A204.1 (cell line): Measurements from ENCODE around the gene PLEKHM1.

Experiments used
- FAIRE-seq: peaks from 2 replicates; lab custom pipeline; 2012; peaks lifted over from hg19 to GRCh38; lab: Jason Lieb, UNC

Gene PLEKHM1

DNA sequence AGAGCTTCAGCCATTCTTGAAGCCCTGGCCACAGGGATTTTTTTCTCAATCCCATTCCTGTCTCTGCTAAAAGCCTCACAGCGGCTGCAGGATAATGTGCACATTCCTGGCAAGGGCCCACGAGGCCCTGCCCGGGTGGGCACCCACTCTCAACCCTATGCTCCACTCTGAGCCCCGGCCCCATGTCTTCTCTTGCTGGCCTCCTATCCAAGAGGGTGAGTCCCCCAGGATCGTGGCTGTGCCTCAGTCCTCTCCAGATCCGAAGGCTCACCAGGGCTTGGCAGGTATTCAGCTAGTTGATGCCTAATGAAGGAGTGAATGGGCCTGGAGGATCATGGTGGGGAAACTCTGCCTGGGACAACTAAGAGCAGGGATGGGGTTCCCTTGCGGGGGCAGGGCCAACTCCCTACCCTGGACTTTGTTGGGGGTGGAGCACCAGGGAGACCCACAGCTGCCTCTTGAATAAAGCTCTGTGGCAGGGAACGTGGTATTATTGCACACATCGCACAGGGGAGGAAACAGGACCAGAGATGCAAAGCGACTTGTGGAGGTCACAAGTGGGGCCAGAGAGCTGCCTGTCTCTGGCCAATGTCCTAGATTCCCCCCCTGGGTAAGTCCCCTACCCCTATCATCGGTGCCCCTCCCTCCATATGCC lies 63.2 kb downstream of the PLEKHM1 start:
- FAIRE-seq = no peak

DNA sequence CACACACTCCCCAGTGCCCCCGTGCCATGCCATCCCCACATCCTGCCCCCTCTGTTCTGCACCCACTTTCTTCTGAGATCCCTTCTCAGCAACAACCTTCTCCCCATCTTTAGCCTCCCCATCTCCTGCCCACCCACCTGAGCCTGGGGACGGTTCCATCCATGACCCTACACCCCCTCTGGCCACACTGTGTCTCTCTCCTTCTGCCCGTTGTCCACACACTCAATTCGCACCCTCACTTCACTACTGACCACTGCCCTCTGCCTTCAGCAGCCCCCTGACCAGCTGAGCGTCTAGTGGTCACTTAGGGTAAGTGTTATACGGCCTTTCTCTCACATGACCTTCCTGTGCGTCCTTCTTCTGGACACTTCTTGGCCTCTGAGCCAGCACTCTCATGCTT lies 64.0 kb downstream of the PLEKHM1 start:
- FAIRE-seq = no peak

DNA sequence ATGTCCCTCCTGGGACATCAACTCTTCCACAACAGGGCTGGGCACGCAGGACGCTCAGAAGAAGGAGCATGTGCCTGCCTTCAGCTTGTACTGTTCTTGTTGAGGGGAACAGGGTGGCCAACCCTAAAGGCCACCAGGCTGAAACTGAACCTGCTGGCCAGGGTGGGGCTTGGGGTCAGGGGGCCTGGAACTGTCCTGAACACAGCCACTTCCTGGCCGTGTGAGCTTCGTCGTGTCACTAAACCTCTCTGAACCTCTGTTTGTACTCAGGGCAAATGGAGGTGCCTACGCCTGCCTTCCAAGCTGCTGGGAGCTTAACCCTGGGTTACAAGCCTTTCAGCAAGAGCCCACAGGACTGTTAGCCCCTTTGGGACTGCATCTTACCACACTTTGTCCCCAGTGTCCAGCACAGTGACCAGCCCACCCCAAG lies 64.5 kb downstream of the PLEKHM1 start:
- no peak for FAIRE-seq

DNA sequence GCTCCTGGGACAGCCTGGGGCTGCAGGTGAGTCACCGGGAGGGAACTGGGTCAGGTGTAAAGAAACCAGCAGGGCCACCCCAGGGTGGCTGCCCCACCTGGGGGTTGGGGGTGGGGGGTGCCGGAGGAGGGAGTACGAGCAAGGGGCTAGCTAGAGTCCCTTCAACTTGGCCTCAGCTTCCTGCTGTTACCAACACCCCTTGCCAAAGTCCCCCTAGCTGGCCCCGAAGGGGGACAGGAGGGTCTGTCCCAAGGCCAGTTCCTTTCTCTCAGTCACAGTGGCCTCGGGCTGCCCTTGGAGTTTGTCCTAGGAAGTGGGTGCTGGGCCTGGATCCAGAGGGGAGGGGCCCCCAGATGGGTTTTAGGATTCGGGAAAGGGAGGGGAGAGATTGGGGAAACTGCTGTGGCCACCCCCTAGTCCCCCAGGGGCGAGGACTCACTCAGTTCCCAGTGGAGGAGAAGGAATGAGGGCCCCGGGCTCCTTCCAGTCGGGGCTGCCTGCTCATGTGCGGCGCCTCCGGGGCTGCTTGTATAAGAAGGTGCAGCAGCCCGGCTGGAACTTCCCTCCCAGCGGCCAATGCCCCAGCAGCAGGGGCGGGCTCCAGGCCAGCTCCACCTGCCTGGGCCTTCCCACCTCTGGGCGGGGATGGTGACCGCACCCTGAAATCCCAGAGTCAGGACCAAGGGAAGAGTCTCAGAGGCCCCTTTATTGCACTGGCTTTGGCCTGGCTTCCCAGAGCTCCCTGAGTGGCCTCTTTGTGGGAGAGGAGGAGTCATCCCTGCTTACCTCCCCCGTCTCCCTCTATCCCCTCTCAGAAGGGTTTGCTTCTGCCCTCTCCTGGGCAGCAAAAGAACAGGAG lies 65.2 kb downstream of the PLEKHM1 start:
- peak; percentile 72 for FAIRE-seq

DNA sequence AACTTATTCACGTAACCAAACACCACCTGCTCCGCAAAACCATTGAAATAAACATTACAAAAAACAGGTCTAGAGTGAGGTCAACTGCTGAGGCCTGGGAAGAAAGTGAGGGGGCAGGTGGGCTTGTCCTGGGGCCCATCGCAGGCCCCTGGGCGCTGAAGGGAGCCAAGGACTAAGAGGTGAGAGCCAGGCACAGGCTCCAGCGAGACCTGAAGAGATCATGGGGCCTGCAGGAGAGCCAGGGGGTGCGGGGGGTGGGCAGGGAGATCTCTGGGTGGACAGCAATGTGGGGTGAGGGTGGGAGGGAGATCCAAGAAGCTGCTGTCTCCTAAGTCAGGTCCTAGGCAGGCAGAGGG lies 65.8 kb downstream of the PLEKHM1 start:
- FAIRE-seq = no peak

DNA sequence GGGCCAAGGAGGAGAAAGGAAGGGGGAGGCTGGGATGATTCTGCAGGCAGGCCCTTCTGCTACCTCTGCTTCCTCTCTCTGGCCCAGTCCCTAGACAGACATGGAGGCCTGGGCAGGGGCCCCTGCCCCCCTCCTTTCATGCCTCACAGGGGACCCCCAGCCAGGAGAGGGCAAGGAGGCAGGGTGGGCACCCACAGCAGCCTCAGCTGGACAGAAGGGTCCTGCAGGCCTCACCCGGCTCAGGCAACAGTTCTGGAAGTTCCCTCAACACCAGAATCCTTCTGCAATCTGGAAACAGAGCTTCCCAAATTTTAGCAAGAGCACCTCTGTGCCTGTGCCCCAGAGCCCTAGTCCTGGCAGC lies 66.6 kb downstream of the PLEKHM1 start:
- FAIRE-seq = no peak

DNA sequence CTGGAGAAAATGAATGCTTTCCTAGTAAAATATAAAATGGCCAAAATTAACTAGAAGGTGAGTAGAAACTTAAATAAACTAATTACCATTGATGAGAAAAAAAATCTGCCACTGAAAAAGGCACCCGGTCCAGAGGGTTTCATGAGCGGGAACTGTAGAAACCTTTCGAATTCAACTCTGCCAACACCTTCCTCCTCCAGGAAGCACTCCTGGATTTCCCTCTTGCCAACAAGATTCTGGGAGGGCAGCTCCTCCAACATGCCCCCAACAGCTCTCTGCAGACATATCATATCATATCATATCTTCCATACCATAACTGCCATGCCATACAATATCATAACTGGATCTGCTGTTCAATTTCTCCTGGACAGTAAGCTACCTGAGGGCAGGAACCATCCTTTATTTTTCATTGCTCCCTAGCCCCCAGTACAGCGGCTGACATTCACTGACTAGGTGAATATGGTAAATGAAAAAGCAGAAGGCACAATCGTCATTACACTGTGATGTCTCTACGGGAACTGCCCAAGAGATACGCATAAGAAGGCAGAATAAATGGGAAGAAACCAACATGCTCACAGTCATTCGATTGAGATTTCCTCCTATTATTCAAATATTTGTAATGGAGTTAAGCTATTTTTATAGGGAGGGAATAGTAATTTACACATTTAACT lies 67.1 kb downstream of the PLEKHM1 start:
- FAIRE-seq = no peak

DNA sequence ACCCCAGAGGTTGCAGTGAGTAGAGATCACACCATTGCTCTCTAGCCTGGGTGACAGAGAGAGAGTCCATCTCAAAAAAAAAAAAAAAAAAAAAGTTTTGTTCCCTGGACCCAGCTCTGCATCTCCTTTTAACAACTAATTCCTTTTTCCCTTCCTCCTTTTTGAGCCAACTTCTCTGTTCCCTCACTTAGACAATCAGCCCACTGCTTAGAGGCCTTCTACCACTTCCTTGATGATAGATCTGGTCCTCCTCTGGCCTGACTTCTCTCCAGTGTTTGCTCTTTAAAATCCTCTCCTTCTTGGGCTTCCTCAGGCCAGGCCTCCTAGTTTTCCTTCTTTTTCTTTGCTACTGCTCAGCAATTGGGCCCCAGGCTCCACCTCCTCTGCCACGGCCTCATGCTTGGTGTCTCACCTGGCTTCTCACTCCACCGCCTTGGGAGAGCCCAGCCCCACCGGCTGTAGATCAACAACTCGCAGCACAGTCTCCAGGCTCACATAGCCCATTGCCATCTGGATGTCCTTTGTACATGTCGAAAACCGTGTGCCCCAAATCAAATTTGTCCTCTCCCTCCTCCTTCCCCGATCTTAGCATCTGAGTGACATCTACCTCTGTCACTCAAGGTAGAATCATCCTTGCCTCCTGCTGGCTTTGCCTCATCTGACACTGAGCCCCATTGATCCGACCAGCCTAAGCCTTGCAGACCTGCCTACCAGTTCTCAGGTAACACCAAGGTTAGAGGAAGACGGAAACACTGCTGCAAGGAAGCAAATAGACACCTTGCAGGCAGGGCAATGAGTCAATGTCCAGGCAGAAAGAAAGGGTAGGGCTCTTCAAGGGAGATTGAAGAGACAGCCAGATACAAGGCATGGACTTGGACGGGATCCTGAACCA lies 75.3 kb downstream of the PLEKHM1 start:
- FAIRE-seq = no peak

DNA sequence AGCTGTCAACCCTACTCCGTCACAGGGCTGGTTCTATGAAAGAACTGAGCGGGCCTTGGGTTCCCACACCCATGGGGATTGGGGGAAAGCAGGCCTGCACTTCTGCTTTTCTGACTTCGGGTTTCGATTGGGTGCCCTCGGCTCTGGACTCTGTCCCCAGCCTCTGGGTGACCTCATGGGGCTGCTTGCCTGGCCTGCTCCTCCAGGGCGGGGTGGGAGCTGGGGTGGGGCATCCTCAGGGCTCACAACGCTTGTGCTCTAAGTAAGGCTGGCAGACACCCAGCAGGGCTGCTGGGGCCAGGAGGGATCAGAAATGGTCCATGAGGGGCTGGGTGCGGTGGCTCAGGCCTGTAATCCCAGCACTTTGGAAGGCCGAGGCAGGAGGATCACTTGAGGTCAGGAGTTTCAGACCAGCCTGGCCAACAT lies 77.0 kb downstream of the PLEKHM1 start:
- no peak for FAIRE-seq

DNA sequence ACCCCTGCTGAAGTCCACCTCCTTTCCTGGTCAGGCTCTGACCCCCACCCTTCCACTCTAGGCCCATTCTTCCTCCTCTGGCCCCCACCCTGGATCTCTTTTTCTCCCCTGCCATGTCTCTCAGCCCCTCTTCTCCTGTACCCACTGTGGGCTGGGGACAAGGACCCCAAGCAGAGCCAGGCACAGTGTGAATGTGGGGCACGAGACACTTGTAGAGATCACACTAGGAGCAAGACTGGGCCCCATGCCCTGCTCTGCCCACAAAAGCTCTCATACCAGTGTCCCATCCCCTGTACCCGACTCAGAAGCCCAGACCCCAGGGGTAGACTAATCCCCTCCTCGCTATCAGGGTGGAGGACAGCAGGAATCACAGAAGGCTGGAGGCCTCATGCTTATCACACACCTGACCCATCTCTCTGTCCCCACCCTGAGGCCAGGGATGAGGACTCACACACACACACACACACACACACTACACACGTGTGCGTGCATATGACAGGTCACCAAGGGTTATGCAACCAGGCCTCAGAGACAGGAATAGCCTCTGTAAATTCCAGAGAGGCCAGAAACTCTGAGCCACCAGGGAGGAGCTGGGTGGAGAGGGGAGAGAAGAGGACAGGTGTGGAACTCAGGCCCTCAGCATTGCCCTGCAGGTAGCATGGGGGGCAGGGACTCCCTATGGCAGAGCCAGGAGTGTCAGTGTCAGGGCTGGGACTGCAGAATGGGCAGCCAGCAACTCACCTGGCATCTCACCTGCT lies 79.0 kb downstream of the PLEKHM1 start:
- FAIRE-seq = no peak

DNA sequence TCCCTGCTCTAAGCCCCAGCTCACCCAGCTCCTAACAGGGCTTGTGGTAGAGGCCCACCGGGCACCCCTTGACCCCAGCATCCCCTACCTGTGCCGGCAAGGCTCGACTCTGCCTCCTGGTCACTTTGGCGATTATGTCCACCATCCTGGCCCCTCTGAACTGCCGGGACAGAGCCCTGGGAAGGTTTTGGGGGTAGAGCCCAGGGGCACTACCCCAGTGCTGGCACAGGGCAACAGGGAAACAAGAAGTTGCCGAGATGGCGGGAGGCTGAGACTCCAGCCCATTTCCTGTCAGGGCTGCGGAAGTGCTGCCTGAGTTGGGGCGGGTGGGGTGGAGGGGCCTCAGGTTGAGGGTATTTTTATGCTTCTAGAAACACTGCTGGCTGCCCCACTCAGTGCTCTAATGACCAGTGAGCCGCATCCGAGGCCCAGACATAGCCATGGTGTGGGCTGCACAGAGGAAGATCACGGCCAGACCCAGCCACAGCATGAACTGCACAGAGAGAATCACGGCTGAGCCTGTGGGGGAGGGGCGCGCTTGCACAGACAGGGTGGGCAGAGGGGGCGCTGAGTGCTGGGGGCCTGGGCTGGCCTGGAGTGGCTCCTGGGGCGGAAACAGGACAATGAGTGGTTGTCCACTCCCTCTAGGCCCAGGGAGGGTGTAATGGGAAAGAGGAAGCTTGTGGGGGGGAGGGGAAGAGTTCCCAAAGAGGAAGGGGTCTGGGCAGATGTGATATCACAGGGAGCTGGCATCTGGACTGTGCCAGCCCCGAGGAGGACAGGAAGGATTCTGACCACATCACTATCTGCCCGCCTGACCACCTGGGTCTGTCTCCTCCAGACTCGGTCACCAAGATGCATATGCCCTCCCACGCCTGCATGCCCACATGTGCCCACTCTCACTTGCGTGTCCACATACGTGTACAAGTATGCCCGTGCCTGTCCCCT lies 80.1 kb downstream of the PLEKHM1 start:
- FAIRE-seq = no peak

DNA sequence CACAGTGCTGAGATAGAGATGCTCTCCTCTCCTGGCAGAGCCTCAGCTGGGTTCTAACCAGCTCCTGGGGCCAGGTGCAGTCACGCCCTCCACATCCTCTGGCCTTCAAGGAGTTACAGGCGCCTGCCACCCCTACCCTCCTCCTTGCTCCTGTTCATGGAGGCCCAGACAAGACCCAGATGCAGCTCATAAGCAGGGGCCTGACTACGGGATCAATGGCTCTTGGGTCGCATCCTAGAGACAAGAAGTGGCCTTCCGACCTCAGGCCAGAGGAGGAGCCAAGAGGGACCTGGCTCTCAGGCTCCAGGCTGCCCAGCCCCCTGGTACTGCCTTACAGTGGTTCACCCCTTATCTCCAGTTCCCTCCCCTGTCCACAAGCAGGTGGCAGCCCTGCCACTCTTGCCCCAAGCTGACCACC lies 80.9 kb downstream of the PLEKHM1 start:
- no peak for FAIRE-seq

DNA sequence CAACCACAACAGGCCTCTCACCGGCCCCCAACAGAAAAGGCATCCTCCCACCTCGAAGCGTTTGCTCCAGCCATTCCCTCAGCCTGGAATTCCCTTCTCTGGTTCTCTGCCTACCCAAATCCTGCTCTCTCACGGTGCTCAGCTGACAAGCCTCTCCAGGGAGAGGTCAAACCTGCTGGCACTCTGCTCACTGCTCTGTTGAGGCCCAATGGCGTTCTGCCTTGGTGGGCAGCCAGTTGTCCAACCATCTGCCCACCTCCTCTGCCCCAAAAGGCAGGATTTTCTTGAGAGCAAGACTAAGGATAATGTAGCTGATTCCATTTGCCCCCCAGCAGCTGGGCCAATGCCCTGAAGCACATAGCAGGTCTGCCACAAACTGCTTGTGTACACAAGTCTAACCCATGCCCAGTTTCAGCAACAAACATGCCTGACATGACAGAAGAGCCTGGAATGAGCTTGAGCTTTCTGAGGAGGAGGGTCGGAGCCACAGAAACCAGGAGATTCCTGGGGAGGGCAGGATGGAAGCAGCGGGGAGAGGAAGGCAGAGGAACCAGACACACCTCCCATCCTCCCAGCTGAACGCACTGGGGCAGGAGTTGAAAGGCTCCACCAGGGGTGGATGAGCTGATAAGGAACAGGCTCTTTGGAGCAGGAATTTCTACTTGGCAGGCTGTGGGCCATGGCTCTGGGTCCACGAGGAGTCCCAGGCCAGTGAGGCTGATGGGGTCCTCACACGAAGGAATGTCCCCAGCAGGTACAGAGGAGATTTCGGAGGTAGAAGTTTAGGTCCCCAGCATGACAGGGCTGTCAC lies 81.7 kb downstream of the PLEKHM1 start:
- FAIRE-seq = no peak

DNA sequence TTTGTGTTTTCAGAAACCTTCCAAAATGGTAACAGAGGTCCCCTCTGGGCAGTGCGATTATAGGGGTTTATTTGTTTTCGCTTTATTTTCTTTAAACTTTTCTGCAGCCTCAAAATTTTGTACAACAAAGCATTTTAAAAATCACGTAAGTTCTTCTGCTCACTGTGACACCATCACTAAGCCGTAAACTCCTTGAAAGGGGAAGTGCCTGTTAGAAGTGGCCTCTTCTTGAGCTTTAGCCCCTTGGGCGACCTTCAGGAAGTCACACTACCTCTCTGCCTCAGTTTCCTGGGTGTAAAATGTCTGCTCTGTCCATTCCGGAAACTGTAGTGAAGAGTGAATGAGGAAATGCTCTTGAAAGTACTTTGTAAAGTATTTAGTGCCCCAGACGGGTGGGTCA lies 84.4 kb downstream of the PLEKHM1 start:
- no peak for FAIRE-seq

DNA sequence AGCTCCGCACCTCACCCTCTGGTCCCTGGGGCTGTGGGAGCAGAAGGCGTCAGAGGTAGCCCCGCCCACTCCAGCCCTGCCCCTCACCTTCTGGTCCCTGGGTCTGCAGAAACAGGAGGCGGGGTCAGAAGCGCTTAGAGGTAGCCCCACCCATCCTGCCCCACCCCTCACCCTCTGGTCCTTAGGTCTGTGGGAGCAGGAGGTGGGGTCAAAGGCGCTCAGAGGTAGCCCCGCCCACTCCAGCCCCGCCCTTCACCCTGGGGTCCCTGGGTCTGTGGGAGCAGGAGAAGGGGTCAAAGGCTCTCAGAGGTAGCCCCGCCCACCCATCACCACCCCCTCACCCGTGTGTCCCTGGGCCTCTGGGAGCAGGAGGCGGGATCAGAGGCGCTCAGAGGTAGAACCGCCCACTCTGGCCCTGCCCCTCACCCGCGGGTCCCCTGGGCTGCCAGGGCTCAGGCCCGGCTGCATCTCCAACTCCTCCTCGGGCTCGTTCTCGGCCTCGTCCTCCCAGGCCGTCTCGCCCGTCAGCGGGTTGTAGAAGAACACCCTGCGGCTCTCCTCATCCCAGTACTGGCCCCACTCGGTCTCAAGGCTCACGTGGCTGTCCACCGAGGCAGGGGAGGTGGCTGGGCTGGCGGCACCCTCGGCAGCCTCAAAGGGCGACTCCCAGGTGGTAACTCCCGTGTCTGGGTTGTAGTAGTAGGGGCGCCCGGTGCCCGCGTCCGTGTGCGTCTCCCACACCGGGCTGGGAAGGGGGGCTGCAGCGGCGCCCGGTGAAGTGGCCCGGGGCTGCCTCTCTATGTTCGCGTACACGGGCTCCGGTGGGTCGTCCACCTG lies 85.1 kb downstream of the PLEKHM1 start:
- FAIRE-seq = no peak

DNA sequence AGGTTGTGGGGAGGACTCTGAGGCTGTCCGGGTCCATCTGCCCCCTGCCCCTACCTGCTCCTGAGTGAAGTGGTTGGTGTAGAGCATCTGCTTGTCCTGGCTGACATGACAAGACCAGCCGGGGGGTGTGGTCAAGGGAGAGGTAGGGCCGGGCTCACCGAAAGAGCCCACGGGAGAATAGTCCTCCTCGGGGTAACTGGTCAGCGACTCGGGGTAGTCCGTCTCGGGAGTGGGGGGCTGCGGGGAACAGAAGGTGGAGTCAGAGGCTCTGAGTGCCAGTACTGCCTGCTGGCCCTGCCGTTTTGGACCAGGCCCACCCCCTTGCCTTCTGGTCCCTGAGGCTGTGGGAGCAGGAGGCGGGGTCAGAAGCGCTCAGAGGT lies 85.7 kb downstream of the PLEKHM1 start:
- FAIRE-seq = no peak

DNA sequence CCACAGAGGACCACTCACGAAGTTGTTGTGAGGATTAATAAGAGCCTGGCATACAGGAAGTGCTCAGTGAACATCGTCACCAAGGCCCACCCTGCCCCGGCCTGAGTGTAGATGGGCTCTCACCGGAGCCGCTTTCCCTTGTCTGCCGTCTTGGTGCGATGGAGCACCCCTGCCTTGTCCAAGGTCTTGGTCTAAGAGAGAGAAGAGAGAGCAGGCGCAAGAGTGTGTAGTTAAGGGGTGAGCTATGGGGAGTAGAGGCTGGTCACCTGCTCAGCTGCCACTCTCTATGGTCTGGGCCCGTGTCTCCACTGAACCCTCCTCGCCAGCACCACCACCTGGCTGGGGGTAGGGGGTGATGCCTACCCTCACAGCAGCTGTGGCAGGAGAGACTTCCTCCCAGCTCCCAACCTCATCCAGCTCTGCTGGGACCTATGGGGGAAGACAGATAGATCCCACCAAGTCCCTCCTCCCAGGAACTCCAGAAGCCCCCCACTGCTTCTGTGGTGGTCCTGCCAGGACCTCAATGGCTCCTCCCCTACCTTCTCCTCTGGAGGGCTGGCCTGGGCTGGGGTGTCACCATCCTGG lies 86.5 kb downstream of the PLEKHM1 start:
- FAIRE-seq = no peak

DNA sequence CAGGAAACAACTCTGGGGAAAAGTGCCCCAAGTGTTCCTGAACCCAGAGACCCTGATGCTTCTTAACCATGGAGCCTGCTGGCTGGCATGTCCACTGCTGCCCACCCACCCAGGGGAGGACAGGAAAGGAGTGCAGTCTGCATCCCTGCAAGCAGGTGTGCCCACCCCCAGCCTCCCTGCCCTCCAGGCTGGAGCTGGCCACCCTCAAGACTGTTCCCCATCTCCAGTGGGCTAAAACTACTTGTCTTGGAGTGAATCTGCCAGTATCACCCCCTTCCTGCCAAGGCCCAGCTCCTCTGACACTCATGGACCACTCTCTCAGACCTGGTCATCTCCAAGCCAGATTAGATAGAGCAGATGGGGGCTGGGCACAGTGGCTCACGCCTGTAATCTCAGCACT lies 87.6 kb downstream of the PLEKHM1 start:
- no peak for FAIRE-seq
